ENCODE data around the gene DLG2.

DLG2 gene

GRCh38 chr11:84763931-84764330 is 863.2 kb downstream of the DLG2 start:
- DNase-seq (ENCODE audit: low read depth), result no peak

DNA sequence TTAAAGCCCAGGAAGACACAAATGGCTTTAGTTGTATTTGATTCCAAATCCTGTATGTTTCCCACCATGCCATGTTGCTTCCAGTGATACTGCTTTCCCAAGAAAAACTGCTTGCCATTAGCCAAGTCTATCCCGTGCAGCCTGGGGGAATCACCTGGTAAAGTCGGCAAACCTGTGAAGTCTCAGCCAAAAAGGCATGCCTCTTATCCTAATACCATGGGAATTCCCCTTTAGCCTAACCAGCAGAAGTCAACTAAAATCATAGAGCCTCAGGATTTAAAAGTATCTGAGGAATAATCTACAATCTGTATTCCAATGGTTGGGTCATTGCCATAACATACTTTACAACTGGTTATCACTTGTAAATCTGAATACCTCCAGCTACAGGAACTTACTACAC is 869.4 kb downstream of the DLG2 start:
- DNase-seq (ENCODE audit: low read depth), result no peak

- DNase-seq (ENCODE audit: low read depth), result no peak
These were observed 875.8 kb downstream of the DLG2 start for GRCh38 chr11:84751371-84751770.

GRCh38 chr11:84747871-84748270 is 879.3 kb downstream of the DLG2 start:
- DNase-seq (ENCODE audit: low read depth), result no peak

DNA sequence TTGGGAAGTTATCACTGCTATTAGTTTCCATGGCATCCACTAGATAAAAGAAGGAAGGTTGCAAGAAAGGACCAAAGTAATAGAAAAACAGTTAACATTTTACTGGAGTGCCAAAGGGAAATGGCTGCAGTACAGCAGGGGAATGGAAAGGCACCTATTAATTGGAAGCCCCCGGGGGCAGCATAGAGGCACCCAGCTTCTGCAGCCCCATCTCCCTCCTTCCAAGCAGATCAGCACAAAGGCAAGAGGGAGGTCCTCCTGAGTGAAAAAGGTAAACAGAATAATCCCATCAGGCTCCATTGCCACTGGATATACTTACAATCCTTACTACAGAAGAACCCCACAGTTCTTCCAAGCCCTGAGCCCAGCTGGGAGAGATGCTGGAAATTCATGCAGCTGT is 887.1 kb downstream of the DLG2 start:
- DNase-seq (ENCODE audit: low read depth), result no peak

DNA sequence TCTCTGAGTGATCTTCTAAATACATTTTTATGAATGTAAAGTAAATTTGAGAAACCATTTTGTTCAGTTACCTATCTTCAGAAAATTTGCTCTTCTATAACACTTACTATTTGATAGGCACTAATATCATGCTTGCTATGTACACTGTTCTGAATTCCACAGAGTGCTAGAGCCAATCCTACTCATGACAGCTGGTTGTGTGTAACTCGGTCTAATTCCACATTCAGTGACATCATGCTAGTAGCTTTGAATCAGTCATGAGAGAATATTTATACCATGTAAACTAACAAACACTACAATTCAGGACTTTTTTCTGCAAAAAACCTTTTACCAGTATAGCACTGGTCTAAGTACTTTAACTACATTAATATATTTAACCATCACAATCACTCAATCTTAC is 902.9 kb downstream of the DLG2 start:
- no peak for DNase-seq (ENCODE audit: low read depth)

GRCh38 chr11:84722583-84723108 is 904.5 kb downstream of the DLG2 start:
- DNase-seq (ENCODE audit: low read depth), result no peak

- DNase-seq (ENCODE audit: low read depth), result no peak
These were observed 905.6 kb downstream of the DLG2 start for GRCh38 chr11:84721561-84721961.

- DNase-seq (ENCODE audit: low read depth), result no peak
These were observed 906.3 kb downstream of the DLG2 start for GRCh38 chr11:84720706-84721402.

DNA sequence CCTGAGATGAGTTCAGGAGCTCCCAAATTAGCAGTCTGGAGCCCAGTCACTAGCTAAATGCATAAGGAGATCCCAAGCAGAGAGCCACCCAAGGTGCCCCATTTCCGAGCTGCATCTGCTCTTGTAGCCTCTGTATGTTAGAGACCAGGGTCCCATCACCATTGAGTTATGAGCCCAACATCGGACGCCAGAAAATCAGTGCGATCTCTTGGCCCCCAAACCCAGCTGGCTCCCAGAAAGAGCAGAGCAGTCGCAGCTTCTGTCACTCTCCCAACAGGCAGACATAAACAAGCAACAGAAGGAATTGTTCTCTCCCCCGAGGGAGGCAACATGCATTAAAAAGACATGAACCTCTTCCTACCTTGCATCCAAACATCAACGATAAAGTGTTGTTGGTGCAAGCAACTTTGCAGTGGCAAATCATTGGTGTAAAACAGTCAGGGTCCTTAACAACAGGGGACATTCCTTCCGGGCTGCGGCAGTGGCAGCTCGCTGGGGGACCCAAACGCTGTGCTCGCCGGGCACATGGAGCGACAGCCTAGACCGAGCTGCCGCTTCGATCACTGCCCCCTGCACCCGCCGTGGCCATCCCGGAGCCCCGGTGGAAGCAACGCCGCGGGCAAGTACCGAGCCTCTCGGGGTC is 907.1 kb downstream of the DLG2 start:
- no peak for DNase-seq (ENCODE audit: low read depth)

DNA sequence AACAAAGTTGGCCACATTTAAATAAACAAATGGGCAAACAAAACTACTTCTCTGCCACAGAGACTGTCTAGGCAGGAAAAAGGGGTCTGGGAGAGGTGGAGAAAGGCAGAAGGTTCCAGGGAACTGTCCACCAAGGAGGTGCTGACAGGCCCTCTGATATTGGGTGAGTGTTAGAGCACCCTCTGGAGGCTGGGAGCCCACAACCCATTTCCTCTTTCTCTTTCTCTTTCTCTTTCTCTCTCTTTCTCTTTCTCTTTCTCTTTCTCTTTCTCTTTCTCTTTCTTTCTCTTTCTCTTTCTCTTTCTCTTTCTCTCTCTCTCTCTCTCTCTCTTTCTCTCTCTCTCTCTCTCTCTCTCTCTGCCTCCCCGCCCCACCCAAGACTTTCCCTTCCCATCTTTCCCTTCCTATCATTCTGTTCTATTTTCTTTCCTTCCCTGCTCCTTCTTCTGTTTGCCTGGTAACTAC is 912.8 kb downstream of the DLG2 start:
- no peak for DNase-seq (ENCODE audit: low read depth)

DNA sequence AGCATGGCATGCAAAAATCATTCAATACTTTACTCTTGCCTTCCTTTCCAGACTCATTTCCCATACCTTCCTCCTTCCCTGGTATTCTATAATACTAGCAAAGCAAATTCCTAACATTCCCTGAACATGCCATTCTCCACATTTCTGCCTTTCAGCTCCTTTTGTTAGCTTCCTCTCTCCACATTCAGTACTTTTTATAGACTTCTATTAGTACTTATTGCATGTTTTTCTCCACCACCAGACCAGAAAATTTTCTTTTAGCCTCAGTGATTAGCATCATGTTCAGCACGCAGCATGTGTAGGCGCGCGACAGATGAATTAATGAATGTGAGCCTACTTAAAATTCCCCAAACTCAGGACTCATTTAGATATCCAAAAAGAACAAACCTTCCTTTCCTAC is 935.3 kb downstream of the DLG2 start:
- DNase-seq (ENCODE audit: low read depth), result no peak

DNA sequence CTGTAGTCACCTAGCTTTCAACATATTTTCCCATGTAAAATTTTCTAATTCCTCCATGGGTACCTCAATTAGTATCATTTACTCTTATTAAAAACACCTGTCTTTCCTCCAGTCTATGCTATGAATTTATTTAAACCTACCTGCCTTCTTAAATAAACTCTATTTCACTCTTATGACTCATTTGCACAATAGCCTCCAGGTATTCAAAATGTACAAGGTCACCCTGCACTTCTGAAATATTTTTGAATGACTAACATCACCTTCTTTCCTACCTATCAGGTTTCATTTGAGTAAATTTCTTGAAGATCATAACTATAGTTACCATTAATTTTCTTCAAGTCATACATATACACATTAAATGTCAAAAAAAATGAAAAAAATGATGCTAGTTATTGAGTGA is 939.7 kb downstream of the DLG2 start:
- DNase-seq (ENCODE audit: low read depth), result no peak

DNA sequence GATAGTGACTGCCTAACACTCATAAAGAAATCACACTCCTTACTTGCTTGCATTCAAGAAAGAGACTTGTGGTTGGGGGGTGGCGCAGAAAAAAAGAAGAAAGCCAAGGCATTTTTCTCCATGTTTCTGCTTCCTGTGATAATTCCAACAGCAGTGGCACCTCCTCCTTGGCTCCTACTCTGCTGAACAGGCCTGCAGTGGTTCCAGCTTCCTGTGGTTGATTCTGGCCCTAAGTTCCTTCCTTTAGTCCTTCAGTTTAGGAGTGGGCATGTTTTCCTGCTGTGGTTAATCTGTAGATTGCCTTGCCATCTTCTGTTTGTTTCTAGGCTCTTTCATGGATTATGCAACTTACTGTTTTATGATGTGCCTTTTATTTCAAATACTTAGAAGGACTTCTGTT is 940.4 kb downstream of the DLG2 start:
- DNase-seq (ENCODE audit: low read depth), result no peak

DNA sequence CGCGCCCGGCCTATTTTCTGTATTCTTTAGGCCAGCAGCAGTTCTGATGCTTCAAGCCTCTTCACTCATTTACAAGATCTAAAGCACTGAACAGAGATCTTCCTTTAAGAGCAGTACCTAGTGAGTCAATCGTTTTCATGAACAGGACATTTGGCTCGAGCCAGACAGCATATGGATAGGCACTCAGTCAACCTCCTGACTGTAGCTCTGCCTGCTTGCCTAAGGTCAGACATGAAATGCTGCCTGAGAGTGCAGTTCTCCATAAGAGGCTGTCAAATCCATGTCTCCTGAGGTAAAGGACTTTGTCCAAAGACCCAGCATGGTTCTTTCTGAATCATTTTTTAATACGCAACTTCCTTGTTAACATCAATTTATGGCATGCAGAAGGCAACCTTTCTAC is 941.2 kb downstream of the DLG2 start:
- DNase-seq (ENCODE audit: low read depth), result no peak

GRCh38 chr11:84685149-84685548 is 942.0 kb downstream of the DLG2 start:
- no peak for DNase-seq (ENCODE audit: low read depth)

GRCh38 chr11:84681456-84681855 is 945.7 kb downstream of the DLG2 start:
- no peak for DNase-seq (ENCODE audit: low read depth)

- DNase-seq (ENCODE audit: low read depth), result no peak
These were observed 951.6 kb downstream of the DLG2 start for GRCh38 chr11:84675396-84676025.

DNA sequence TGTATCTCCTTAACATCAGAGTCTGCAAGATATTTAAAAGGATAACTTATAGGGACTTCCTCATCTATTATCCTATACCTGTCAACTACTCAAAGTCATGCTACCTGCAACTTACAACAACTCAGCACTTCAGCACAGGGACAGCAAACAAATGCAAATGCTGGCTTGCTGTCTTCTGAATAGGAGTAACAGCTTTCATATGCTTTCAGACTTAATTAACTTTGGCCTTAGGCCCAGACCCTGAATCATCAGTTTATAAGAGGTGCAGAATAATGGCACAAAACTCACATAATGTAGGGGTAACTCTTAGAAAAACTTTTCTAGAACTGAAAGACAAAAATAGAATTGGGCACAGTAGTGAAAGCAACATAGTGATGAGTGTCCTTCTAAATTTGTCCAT is 953.4 kb downstream of the DLG2 start:
- peak; percentile 1 for DNase-seq (ENCODE audit: low read depth)

GRCh38 chr11:84671325-84671999 is 955.7 kb downstream of the DLG2 start:
- DNase-seq (ENCODE audit: low read depth), result no peak

DNA sequence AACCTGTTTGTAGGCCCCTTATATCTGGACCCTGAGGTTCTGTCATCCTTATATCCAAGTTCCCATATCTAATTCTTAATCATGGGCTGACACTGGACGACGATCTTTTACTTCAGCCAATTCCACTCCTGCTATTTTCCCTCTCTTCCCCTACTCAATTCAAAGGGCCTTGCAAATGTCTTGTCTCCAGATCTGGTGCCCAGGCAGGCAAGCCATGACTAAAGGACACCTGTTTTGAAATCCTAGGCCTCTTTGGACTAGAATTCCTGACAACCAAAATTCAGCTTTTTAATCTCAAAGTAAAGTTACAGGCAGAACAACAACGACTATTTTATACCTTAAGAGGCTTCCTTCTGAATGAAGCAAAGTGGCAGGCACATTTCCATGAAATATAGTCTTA is 963.4 kb downstream of the DLG2 start:
- DNase-seq (ENCODE audit: low read depth), result no peak

GRCh38 chr11:84660257-84660977 is 966.7 kb downstream of the DLG2 start:
- no peak for DNase-seq (ENCODE audit: low read depth)
